ENCODE measurements around the gene HECTD1.
"Not testable (repeated sequence)": the region's sequence is repeated elsewhere in the genome, so short reads cannot be mapped to it uniquely, and the experiment has no call there.

DNA sequence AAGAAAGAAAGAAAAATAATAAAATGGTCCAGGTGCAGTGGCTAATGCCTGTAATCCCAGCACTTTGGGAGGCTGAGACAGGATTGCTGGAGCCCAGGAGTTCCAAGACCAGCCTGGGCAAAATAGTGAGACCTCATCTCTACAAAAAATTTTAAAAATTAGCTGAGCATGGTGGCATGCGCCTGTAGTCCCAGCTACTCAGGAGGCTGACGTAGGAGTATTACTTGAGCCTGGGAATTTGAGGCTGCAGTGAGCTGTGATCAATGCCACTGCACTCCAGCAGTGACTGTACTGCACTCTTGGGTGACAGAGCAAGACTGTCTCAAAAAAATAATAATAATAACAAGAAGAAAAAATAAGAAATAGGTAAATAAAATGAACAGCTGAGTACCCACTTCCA is 23.7 kb upstream of the HECTD1 start:
- TF ChIP-seq, protein P1, sequence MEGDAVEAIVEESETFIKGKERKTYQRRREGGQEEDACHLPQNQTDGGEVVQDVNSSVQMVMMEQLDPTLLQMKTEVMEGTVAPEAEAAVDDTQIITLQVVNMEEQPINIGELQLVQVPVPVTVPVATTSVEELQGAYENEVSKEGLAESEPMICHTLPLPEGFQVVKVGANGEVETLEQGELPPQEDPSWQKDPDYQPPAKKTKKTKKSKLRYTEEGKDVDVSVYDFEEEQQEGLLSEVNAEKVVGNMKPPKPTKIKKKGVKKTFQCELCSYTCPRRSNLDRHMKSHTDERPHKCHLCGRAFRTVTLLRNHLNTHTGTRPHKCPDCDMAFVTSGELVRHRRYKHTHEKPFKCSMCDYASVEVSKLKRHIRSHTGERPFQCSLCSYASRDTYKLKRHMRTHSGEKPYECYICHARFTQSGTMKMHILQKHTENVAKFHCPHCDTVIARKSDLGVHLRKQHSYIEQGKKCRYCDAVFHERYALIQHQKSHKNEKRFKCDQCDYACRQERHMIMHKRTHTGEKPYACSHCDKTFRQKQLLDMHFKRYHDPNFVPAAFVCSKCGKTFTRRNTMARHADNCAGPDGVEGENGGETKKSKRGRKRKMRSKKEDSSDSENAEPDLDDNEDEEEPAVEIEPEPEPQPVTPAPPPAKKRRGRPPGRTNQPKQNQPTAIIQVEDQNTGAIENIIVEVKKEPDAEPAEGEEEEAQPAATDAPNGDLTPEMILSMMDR (IDR thresholded peaks at IDR 0.05), result not testable (repeated sequence)
- TF ChIP-seq, protein P2, sequence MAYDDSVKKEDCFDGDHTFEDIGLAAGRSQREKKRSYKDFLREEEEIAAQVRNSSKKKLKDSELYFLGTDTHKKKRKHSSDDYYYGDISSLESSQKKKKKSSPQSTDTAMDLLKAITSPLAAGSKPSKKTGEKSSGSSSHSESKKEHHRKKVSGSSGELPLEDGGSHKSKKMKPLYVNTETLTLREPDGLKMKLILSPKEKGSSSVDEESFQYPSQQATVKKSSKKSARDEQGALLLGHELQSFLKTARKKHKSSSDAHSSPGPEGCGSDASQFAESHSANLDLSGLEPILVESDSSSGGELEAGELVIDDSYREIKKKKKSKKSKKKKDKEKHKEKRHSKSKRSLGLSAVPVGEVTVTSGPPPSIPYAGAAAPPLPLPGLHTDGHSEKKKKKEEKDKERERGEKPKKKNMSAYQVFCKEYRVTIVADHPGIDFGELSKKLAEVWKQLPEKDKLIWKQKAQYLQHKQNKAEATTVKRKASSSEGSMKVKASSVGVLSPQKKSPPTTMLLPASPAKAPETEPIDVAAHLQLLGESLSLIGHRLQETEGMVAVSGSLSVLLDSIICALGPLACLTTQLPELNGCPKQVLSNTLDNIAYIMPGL (CRISPR knock-in tag; IDR thresholded peaks at IDR 0.05; ENCODE audit: borderline replicate concordance), result not testable (repeated sequence)
- TF ChIP-seq KDM1A, EHMT2 (IDR thresholded peaks at IDR 0.05; ENCODE audit: low read depth): not testable (repeated sequence)
